ENCODE results near the gene TPSD1.
"Not testable (repeated sequence)": the region's sequence is repeated elsewhere in the genome, so short reads cannot be mapped to it uniquely, and the experiment has no call there.

GRCh38 chr16:1254821-1255220, 1.0 kb upstream of the TPSD1 start:
- not testable (repeated sequence) for TF ChIP-seq EZH2 (IDR thresholded peaks at IDR 0.05; ENCODE audit: insufficient read depth, poor library complexity, severe bottlenecking); EZH2phosphoT487 (IDR thresholded peaks at IDR 0.05; ENCODE audit: insufficient read depth, low read depth)
